GM06990 (cell line): Measurements from ENCODE around the gene NCOA1.

Source experiments
- DNase-seq: peaks from one replicate; pipeline ENCODE4 v3.0.0-alpha.2; 2011; ENCODE audit not compliant: insufficient read length; ENCODE audit errors: extremely low read depth
- H3K27me3 ChIP-seq: replicated peaks from 2 replicates; pipeline ENCODE4 v1.6.0; 2011; ENCODE audit warnings: low read length; ENCODE audit not compliant: control insufficient read depth, insufficient read depth
- H3K36me3 ChIP-seq: 2 replicates; pipeline ENCODE4 v1.5.1; 2011; ENCODE audit warnings: low read length; ENCODE audit not compliant: control insufficient read depth, insufficient read depth
- H3K4me3 ChIP-seq: replicated peaks from 2 replicates; pipeline ENCODE4 v1.5.1; 2011; ENCODE audit warnings: low read depth, mild to moderate bottlenecking, control low read depth, low read length
- CTCF ChIP-seq: IDR thresholded peaks from 2 replicates; pipeline ENCODE4 v1.5.1; 2011; ENCODE audit warnings: low read length, control low read depth, mild to moderate bottlenecking, inconsistent platforms; ENCODE audit not compliant: insufficient read depth, poor library complexity, severe bottlenecking

Gene NCOA1

DNA sequence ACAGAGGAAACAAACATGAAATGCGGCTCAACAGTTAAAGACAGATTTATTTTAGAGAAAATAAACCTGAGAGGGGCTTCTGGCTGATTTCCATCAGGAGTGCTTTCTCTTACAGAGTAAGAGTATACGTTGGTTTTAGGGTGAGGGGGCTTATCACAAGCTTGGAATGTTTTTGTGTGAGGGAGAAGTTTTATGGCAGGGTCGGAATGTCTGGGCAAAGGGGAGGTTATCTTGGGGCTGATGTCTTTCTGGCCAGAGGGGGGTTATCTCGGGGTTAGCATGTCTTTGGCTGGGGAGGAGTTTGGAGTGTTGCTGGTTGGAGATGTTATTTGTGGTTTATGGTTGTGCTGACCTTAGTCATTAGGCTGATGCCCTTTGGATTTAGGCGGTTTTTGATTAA is 280.0 kb downstream of the NCOA1 start:
- no peak for DNase-seq
- no peak for TF ChIP-seq CTCF

DNA sequence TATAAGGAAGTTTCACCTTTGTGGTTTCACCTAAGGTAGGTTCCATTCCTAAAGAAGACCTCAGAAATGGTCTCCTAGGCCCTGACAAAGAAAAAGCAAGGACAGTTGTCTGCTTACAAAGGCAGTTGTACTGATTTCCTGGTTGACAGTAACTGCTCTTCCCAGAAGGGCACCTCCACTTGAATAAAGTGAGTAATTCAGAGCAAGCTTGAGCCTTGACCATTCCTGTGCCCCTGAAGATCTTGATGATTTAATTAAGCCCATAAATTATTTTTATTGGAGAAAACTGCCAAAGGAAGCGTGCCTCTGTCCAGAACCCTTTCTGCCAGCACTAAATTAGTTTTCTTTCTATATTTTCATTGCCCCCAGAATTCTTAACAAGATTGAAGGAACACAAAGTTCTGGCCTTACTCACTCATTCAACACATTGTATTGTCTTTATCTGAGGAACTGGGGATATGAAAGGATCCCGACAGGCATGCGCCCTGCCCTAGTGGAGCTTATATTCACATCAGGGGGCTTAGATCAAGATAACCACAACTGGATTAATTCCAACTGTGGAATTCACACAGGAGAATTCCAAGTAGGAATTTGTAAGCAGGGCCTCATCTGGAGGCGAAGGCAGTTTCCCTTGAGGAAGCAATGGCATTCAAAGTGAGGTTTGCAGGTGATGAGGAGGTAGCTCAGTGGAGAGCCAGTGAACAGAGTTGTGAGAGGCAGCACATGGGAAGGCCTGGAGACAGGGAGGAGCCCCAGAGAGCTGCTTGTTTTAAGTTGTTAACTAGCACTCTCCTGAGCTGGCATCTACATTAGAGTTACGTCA is 280.9 kb downstream of the NCOA1 start:
- TF ChIP-seq CTCF = no peak
- DNase-seq = no peak
- Histone ChIP-seq H3K36me3 (peaks cover 2% of the 10 kb centered on the region), H3K27me3 (no peaks in the 10 kb centered on the region), H3K4me3 (no peak overlapping the region)

More for the DNA sequence above, 280.0 kb downstream of the NCOA1 start:
- Histone ChIP-seq H3K36me3 (peaks cover 2% of the 10 kb centered on the region), H3K27me3 (no peaks in the 10 kb centered on the region), H3K4me3 (no peak overlapping the region)

GRCh38 chr2:24774373-24774772 is 283.3 kb downstream of the NCOA1 start:
- H3K36me3 ChIP-seq = peaks cover 2% of the 10 kb centered on the region
- TF ChIP-seq CTCF = no peak
- H3K27me3 ChIP-seq = no peaks in the 10 kb centered on the region
- H3K4me3 ChIP-seq = no peak overlapping the region
- no peak for DNase-seq

DNA sequence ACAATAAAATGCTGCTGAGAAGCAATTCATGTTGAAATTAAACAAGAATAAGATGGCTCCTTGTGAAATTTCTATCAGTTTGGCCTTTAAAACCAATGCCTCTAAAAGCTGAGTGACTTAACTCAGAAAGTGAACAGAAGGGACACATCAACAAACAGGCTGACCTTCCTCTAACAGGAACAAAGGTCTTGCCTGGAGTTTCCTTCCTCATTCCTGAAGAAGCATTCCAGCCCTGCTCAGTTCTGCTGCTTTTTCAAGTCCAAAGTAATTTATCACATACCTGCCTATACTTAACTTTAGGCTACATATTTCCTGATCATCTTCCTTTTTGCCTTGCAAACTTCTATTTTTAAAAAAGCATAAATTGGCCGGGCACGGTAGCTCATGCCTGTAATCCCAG is 288.1 kb downstream of the NCOA1 start:
- H3K36me3 ChIP-seq = no peaks in the 10 kb centered on the region
- H3K27me3 ChIP-seq = no peaks in the 10 kb centered on the region

DNA sequence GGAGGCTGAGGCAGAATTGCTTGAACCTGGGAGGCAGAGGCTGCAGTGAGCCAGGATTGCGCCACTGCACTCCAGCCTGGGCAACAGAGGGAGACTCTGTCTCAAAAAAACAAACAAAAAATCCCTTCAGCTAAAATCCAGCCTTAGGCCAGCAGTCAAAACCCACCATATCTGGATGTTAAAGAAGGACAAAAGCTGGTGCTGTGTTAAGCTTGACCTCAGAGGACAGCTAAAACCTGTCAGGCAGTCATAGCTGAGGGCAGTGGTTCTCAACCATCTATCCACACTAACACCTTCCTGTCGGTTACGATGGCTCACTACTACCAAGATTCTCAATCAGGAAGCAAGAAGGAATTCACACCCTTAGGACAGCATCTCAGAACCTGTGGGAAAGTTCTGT is 292.6 kb downstream of the NCOA1 start:
- no peak for DNase-seq
- H3K4me3 ChIP-seq = no peak overlapping the region
- no peaks in the 10 kb centered on the region for H3K27me3 ChIP-seq
- no peak for TF ChIP-seq CTCF
- no peaks in the 10 kb centered on the region for H3K36me3 ChIP-seq

More for the DNA sequence above, 288.1 kb downstream of the NCOA1 start:
- DNase-seq = no peak
- no peak overlapping the region for H3K4me3 ChIP-seq
- TF ChIP-seq CTCF = no peak
